ENCODE results near the gene RPS21.

- TF ChIP-seq CTCF (IDR thresholded peaks at IDR 0.05) (no peak), POLR2A (IDR thresholded peaks at IDR 0.05) (no peak)
These were observed 30.2 kb upstream of the RPS21 start for GRCh38 chr20:62356589-62357186.
